Ascending aorta (tissue), 2 donors: ENCODE data around the gene ADAMTS7. TPM values are rescaled to one million over a fixed set of nuclear protein-coding genes. Genes with fewer than 3 reads are reported as not detected.

Experiments used
- DNase-seq, 2 donors: peaks; one replicate each; pipeline ENCODE4 v3.0.0-alpha.2; 2019; ENCODE audit warnings: low spot score in 2 of 2
- H3K27ac ChIP-seq, 2 donors: fragments of 200-600 bp; sonication (generic); one replicate each; pipeline ENCODE4 v1.5.1; 2016 to 2017; ENCODE audit warnings: mild to moderate bottlenecking in 1 of 2
- H3K27me3 ChIP-seq: fragments of 200-600 bp; sonication (generic); one replicate; pipeline ENCODE4 v1.5.1; 2017
- H3K36me3 ChIP-seq, 2 donors: fragments of 200-600 bp; sonication (generic); one replicate each; pipeline ENCODE4 v1.5.1; 2016
- H3K4me1 ChIP-seq, 2 donors: fragments of 200-600 bp; sonication (generic); one replicate each; pipeline ENCODE4 v1.5.1; 2016 to 2017; ENCODE audit warnings: mild to moderate bottlenecking in 1 of 2
- H3K4me3 ChIP-seq, 2 donors: fragments of 200-600 bp; sonication (generic); one replicate each; pipeline ENCODE4 v1.5.1; 2016 to 2017; ENCODE audit warnings: mild to moderate bottlenecking in 1 of 2
- H3K9me3 ChIP-seq, 2 donors: fragments of 200-600 bp; sonication (generic); one replicate each; pipeline ENCODE4 v1.5.1; 2016
- intact Hi-C: fragments of 100-400 bp; cut with DNase I; formaldehyde crosslinking; loops from one replicate; pipeline ENCODE4 v1.15.1; 2023
- total RNA-seq: library from RNA; depleted of rRNA; stranded (reverse); fragments of >200 nt; gene quantifications from one replicate; pipeline ENCODE4 v1.1.0, GENCODE V29; 2016
- TF ChIP-seq, protein P1 (sequence below), 3 experiments: fragments of 200-600 bp in 2 of 3; fragments of 450-650 bp in 1 of 3; sonication (generic) in 2 of 3; IDR thresholded peaks; one replicate each; pipeline ENCODE4 v1.5.1; 2016 to 2019; ENCODE audit warnings: antibody characterized with exemption in 3 of 3, mild to moderate bottlenecking in 1 of 3, moderate library complexity in 1 of 3

The ADAMTS7 gene
- total RNA-seq, 1 donor from 2014 or later: 33.3 TPM

GRCh38 chr15:78718837-78719236 lies 92.4 kb downstream of the ADAMTS7 start:
- H3K4me1 ChIP-seq: no peaks in the 10 kb centered on the region

GRCh38 chr15:78717956-78718656 lies 93.2 kb downstream of the ADAMTS7 start:
- Histone ChIP-seq H3K27me3 (no peaks in the 10 kb centered on the region), H3K9me3 (no peaks in the 10 kb centered on the region), H3K4me1 (no peaks in the 10 kb centered on the region), H3K36me3 (no peaks in the 10 kb centered on the region), H3K27ac (no peak overlapping the region), H3K4me3 (no peak overlapping the region)
- intact Hi-C loops: no loop called here
- TF ChIP-seq, protein P1, sequence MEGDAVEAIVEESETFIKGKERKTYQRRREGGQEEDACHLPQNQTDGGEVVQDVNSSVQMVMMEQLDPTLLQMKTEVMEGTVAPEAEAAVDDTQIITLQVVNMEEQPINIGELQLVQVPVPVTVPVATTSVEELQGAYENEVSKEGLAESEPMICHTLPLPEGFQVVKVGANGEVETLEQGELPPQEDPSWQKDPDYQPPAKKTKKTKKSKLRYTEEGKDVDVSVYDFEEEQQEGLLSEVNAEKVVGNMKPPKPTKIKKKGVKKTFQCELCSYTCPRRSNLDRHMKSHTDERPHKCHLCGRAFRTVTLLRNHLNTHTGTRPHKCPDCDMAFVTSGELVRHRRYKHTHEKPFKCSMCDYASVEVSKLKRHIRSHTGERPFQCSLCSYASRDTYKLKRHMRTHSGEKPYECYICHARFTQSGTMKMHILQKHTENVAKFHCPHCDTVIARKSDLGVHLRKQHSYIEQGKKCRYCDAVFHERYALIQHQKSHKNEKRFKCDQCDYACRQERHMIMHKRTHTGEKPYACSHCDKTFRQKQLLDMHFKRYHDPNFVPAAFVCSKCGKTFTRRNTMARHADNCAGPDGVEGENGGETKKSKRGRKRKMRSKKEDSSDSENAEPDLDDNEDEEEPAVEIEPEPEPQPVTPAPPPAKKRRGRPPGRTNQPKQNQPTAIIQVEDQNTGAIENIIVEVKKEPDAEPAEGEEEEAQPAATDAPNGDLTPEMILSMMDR (IDR thresholded peaks at IDR 0.05): no peak
- no peak for DNase-seq

More at GRCh38 chr15:78718837-78719236, 92.4 kb downstream of the ADAMTS7 start:
- Histone ChIP-seq H3K27me3 (no peaks in the 10 kb centered on the region), H3K27ac (no peak overlapping the region), H3K9me3 (no peaks in the 10 kb centered on the region), H3K4me3 (no peak overlapping the region), H3K36me3 (no peaks in the 10 kb centered on the region)
- TF ChIP-seq, protein P1 (IDR thresholded peaks at IDR 0.05): no peak
- intact Hi-C loops: no loop called here
- DNase-seq: no peak

GRCh38 chr15:78716651-78717050 lies 94.6 kb downstream of the ADAMTS7 start:
- no peaks in the 10 kb centered on the region for H3K27me3 ChIP-seq
- H3K27ac ChIP-seq: no peak overlapping the region
- no peak overlapping the region for H3K4me3 ChIP-seq
- no peaks in the 10 kb centered on the region for H3K4me1 ChIP-seq
- no peak for DNase-seq
- H3K9me3 ChIP-seq: no peaks in the 10 kb centered on the region
- TF ChIP-seq, protein P1 (IDR thresholded peaks at IDR 0.05): no peak
- intact Hi-C loops: no loop called here
- no peaks in the 10 kb centered on the region for H3K36me3 ChIP-seq

DNA sequence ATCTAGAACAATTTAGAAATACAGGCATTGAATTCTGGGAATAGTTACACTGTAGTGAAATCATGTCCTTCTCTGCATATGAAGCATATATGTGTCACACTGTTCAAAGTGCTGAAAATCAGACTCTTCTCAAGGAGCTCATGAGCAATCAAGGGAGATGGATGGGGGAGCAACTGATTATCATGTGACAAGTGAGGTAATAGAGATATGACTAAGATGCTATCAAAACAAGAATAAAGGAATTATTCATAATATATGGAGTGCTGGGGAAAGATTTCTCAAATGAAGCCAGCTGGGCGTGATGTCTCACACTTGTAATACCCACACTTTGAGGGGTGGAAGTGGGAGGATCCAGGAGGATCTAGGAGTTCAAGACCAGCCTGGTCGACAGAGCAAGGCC lies 95.3 kb downstream of the ADAMTS7 start:
- DNase-seq: no peak
- Histone ChIP-seq H3K36me3 (no peaks in the 10 kb centered on the region), H3K27me3 (no peaks in the 10 kb centered on the region), H3K27ac (no peak overlapping the region), H3K9me3 (no peaks in the 10 kb centered on the region), H3K4me3 (no peak overlapping the region), H3K4me1 (no peaks in the 10 kb centered on the region)
- TF ChIP-seq, protein P1 (IDR thresholded peaks at IDR 0.05): no peak
- intact Hi-C loops: no loop called here

GRCh38 chr15:78715434-78715833 lies 95.8 kb downstream of the ADAMTS7 start:
- TF ChIP-seq, protein P1 (IDR thresholded peaks at IDR 0.05): no peak
- no peaks in the 10 kb centered on the region for H3K9me3 ChIP-seq
- H3K27me3 ChIP-seq: no peaks in the 10 kb centered on the region
- no peaks in the 10 kb centered on the region for H3K36me3 ChIP-seq
- H3K4me1 ChIP-seq: no peaks in the 10 kb centered on the region
- no peak overlapping the region for H3K27ac ChIP-seq
- DNase-seq: no peak
- intact Hi-C loops: no loop called here
- no peak overlapping the region for H3K4me3 ChIP-seq
